ENCODE results near the gene TNFRSF14. TPM values are rescaled to one million over a fixed set of nuclear protein-coding genes. Genes with fewer than 3 reads are reported as not detected.

Gene TNFRSF14
- total and polyA plus RNA-seq, 2 of the 13 experiments (the other 11 are each of a cell fraction or from before 2014, with no cell fraction given) = 11.9 to 49.9 TPM

DNA sequence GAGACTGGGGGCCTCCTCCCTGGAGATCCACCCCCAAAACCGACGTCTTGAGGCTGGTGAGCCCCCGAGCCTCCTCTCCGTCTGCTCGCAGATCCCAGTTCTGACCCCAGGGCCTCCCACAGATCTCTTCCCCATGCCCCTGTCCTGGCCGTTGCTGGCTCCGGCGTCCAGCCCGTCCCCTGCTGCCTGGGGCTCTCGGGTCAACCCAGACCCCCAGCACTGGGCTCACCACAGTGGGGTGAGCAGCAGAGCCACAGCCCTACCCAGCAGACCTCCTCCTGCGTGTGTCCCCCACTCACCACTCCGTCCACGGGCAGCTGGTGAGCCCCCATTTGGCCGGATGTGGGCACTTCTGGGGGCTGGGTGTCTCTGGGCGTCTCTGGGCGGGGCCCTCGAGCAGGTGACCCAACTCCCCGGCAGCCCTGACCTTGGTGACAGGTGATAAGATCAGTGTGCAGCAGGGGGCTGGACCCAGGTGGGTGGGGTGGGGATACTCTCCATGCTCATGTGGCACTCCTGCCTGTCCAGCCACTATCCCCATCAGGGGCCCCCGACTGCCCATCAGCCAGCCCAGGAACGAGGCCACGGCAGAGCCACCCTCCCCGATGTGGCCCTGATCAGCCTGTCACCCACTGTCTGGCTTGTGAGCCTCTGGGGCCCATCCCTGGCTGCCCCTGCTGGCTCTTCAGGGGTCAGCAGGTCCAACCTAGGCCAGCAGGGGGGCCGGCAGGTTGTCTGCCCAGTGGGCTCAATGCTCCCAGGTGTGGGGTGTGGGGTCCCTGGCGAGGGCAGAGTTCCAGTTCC is 709 bp downstream of the TNFRSF14 start (continued):
- TF ChIP-seq, protein P1, sequence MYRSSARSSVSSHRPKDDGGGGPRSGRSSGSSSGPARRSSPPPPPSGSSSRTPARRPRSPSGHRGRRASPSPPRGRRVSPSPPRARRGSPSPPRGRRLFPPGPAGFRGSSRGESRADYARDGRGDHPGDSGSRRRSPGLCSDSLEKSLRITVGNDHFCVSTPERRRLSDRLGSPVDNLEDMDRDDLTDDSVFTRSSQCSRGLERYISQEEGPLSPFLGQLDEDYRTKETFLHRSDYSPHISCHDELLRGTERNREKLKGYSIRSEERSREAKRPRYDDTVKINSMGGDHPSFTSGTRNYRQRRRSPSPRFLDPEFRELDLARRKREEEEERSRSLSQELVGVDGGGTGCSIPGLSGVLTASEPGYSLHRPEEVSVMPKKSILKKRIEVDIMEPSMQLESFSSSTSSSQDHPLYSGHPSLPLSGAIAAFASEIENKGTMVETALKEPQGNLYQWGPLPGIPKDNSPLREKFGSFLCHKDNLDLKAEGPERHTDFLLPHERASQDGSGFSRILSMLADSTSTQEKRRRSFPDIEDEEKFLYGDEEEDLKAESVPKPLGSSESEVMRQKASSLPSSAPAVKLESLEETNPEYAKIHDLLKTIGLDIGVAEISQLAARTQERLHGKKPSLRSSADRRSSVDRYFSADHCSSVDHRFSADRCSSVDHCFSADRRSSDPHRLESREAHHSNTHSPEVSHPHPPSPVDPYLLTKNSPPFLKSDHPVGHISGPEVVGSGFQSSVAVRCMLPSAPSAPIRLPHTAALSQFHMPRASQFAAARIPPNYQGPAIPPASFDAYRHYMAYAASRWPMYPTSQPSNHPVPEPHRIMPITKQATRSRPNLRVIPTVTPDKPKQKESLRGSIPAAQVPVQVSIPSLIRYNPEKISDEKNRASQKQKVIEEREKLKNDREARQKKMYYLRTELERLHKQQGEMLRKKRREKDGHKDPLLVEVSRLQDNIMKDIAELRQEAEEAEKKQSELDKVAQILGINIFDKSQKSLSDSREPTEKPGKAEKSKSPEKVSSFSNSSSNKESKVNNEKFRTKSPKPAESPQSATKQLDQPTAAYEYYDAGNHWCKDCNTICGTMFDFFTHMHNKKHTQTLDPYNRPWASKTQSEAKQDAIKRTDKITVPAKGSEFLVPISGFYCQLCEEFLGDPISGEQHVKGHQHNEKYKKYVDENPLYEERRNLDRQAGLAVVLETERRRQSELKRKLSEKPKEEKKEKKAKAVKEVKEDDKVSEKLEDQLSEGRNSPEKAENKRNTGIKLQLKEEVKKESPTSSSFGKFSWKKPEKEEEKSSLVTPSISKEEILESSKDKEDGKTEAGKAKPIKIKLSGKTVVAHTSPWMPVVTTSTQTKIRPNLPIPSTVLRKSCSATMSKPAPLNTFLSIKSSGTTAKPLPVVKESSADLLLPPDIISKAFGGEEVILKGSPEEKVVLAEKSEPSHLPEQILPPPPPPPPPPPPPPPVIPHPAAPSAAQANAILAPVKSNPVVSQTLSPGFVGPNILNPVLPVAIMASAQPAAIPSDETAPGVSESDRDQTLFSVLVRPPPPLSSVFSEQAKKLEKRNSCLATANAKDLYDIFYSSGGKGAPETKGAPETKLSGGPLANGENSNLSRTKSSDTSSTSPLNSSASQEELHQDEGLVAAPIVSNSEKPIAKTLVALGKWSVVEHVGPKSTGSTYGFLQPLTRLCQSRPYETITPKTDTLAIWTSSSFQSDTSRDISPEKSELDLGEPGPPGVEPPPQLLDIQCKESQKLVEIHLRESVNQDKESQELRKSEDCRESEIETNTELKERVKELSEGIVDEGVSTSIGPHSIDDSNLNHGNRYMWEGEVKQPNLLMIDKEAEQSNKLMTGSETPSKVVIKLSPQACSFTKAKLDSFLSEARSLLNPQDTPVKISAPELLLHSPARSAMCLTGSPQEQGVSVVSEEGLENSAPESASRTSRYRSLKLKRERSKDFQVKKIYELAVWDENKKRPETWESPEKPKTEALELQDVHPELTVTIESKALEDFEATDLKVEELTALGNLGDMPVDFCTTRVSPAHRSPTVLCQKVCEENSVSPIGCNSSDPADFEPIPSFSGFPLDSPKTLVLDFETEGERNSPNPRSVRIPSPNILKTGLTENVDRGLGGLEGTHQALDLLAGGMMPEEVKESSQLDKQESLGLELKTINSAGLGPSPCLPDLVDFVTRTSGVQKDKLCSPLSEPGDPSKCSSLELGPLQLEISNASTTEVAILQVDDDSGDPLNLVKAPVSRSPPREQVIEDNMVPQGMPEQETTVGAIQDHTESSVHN (CRISPR knock-in tag; IDR thresholded peaks at IDR 0.05) = 0 out of 2 replicates have a peak, but pooled peaks have one; percentile 40
- no peak for TF ChIP-seq ZKSCAN5 (CRISPR knock-in tag; IDR thresholded peaks at IDR 0.05)
- peak; percentile 81; the same call in 1 of the 2 replicates for TF ChIP-seq ZNF337 (CRISPR knock-in tag; IDR thresholded peaks at IDR 0.05; ENCODE audit: borderline replicate concordance, low read depth)
- TF ChIP-seq NFYB (CRISPR knock-in tag; IDR thresholded peaks at IDR 0.05) = no peak
- no peak for TF ChIP-seq RARG (CRISPR knock-in tag; IDR thresholded peaks at IDR 0.05; ENCODE audit: low read depth)
- no peak for TF ChIP-seq SOX13 (IDR thresholded peaks at IDR 0.05)
- peak in 1 of 2 experiments; percentile 22; a peak in 1 of 4 replicates for TF ChIP-seq SOX13 (CRISPR knock-in tag; conservative IDR thresholded peaks at IDR 0.05 in 1 of 2, IDR thresholded peaks at IDR 0.05 in 1 of 2)
- TF ChIP-seq, protein P2, sequence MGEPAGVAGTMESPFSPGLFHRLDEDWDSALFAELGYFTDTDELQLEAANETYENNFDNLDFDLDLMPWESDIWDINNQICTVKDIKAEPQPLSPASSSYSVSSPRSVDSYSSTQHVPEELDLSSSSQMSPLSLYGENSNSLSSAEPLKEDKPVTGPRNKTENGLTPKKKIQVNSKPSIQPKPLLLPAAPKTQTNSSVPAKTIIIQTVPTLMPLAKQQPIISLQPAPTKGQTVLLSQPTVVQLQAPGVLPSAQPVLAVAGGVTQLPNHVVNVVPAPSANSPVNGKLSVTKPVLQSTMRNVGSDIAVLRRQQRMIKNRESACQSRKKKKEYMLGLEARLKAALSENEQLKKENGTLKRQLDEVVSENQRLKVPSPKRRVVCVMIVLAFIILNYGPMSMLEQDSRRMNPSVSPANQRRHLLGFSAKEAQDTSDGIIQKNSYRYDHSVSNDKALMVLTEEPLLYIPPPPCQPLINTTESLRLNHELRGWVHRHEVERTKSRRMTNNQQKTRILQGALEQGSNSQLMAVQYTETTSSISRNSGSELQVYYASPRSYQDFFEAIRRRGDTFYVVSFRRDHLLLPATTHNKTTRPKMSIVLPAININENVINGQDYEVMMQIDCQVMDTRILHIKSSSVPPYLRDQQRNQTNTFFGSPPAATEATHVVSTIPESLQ (CRISPR knock-in tag; conservative IDR thresholded peaks at IDR 0.05) = no peak
- TF ChIP-seq GABPB1 (CRISPR knock-in tag; IDR thresholded peaks at IDR 0.05) = peak; percentile 79
- no peak for TF ChIP-seq NONO (IDR thresholded peaks at IDR 0.05)
- peak; percentile 28; the same call in 1 of the 2 replicates for TF ChIP-seq NONO (CRISPR knock-in tag; conservative IDR thresholded peaks at IDR 0.05)
- TF ChIP-seq PLRG1 (conservative IDR thresholded peaks at IDR 0.05) = no peak
- peak; percentile 19; the same call in 1 of the 2 replicates for TF ChIP-seq ZNF746 (CRISPR knock-in tag; IDR thresholded peaks at IDR 0.05)
- 0 out of 2 replicates have a peak, but pooled peaks have one; percentile 53 for TF ChIP-seq ZNF772 (CRISPR knock-in tag; IDR thresholded peaks at IDR 0.05)
- TF ChIP-seq ZNF430 (CRISPR knock-in tag; IDR thresholded peaks at IDR 0.05) = 0 out of 2 replicates have a peak, but pooled peaks have one; percentile 14
- no peak for TF ChIP-seq ZNF773 (CRISPR knock-in tag; IDR thresholded peaks at IDR 0.05; ENCODE audit: borderline replicate concordance)
- TF ChIP-seq ZNF616 (CRISPR knock-in tag; IDR thresholded peaks at IDR 0.05; ENCODE audit: low read depth) = 0 out of 2 replicates have a peak, but pooled peaks have one; percentile 21
- TF ChIP-seq DMAP1 (CRISPR knock-in tag; IDR thresholded peaks at IDR 0.05) = peak; percentile 43; the same call in 1 of the 2 replicates
- TF ChIP-seq SOX6 (IDR thresholded peaks at IDR 0.05) = no peak
- TF ChIP-seq SOX6 (CRISPR knock-in tag; IDR thresholded peaks at IDR 0.05) = no peak; the same call in 1 of the 2 replicates
- no peak for TF ChIP-seq ZNF44 (CRISPR knock-in tag; IDR thresholded peaks at IDR 0.05)

Measured in HepG2 (cell line).